HepG2 (cell line): ENCODE measurements around the gene GFER. TPM values are rescaled to one million over a fixed set of nuclear protein-coding genes. Genes with fewer than 3 reads are reported as not detected.

ENCODE experiments used
- CREB1 ChIP-seq, 2 experiments: fragments of 450-650 bp in 1 of 2; IDR thresholded peaks; 2 replicates each; pipeline ENCODE4 v1.6.1; 2016 to 2017; ENCODE audit warnings: control low read depth in 1 of 2, mild to moderate bottlenecking in 1 of 2, missing compliant biosample characterization in 1 of 2, missing genetic modification characterization in 1 of 2
- E2F2 ChIP-seq: sonication (generic); formaldehyde crosslinking; IDR thresholded peaks from 2 replicates; pipeline ENCODE4 v1.4.0; 2020; ENCODE audit warnings: missing genetic modification reagents, borderline replicate concordance
- HNF4A ChIP-seq: sonication (generic); formaldehyde crosslinking; IDR thresholded peaks from 2 replicates; pipeline ENCODE4 v1.4.0; 2020; ENCODE audit warnings: missing genetic modification reagents
- IRF2 ChIP-seq: IDR thresholded peaks from 2 replicates; pipeline ENCODE4 v1.6.1; 2018; ENCODE audit warnings: missing genetic modification reagents, missing compliant biosample characterization
- NFE2 ChIP-seq: sonication (generic); formaldehyde crosslinking; IDR thresholded peaks from 2 replicates; pipeline ENCODE4 v1.4.0; 2020; ENCODE audit warnings: missing genetic modification reagents
- PAXIP1 ChIP-seq: sonication (generic); formaldehyde crosslinking; conservative IDR thresholded peaks from 2 replicates; pipeline ENCODE4 v1.4.0; 2020; ENCODE audit warnings: mild to moderate bottlenecking, missing genetic modification reagents, moderate library complexity
- RAD21 ChIP-seq: fragments of 450-650 bp; formaldehyde crosslinking; IDR thresholded peaks from 2 replicates; pipeline ENCODE4 v1.5.0; 2020; ENCODE audit warnings: mild to moderate bottlenecking
- RORA ChIP-seq: sonication (generic); formaldehyde crosslinking; IDR thresholded peaks from 2 replicates; pipeline ENCODE4 v1.5.0; 2020; ENCODE audit warnings: mild to moderate bottlenecking, missing genetic modification reagents, moderate library complexity
- THRA ChIP-seq: sonication (generic); formaldehyde crosslinking; IDR thresholded peaks from 2 replicates; pipeline ENCODE4 v1.4.0; 2020; ENCODE audit warnings: missing genetic modification reagents, borderline replicate concordance
- TIGD3 ChIP-seq: sonication (generic); formaldehyde crosslinking; IDR thresholded peaks from 2 replicates; pipeline ENCODE4 v1.5.1; 2020; ENCODE audit warnings: mild to moderate bottlenecking, missing genetic modification reagents, borderline replicate concordance
- TOE1 ChIP-seq: sonication (generic); formaldehyde crosslinking; IDR thresholded peaks from 2 replicates; pipeline ENCODE4 v1.4.0; 2020; ENCODE audit warnings: mild to moderate bottlenecking, missing genetic modification reagents
- TP53 ChIP-seq: sonication (generic); formaldehyde crosslinking; conservative IDR thresholded peaks from 2 replicates; pipeline ENCODE4 v1.4.0; 2020; ENCODE audit warnings: missing genetic modification reagents
- ZBTB38 ChIP-seq: sonication (generic); formaldehyde crosslinking; IDR thresholded peaks from 2 replicates; pipeline ENCODE4 v1.5.1; 2020; ENCODE audit warnings: mild to moderate bottlenecking, missing genetic modification reagents
- ZHX1 ChIP-seq: sonication (generic); formaldehyde crosslinking; IDR thresholded peaks from 2 replicates; pipeline ENCODE4 v1.8.1; 2022; ENCODE audit warnings: low read depth, mild to moderate bottlenecking, missing genetic modification reagents
- ZNF326 ChIP-seq: sonication (generic); formaldehyde crosslinking; IDR thresholded peaks from 2 replicates; pipeline ENCODE4 v1.4.0; 2020; ENCODE audit warnings: missing genetic modification reagents, borderline replicate concordance
- ZNF337 ChIP-seq: sonication (generic); formaldehyde crosslinking; IDR thresholded peaks from 2 replicates; pipeline ENCODE4 v1.5.1; 2020; ENCODE audit warnings: missing genetic modification reagents, low read depth, mild to moderate bottlenecking, borderline replicate concordance
- ZNF549 ChIP-seq: sonication (generic); formaldehyde crosslinking; IDR thresholded peaks from 2 replicates; pipeline ENCODE4 v1.5.0; 2020; ENCODE audit warnings: missing genetic modification reagents
- polyA plus RNA-seq, 8 experiments: library from polyadenylated mRNA; depleted of rRNA in 3 of 8; stranded (reverse) in 7 of 8; unstranded in 1 of 8; fragments of >200 nt; fragmentation: Illumina TruSeq in 4 of 8; extraction: Trizol in 4 of 8; gene quantifications; 2 replicates each; pipeline versions ENCODE4 v1.2.1 to v1.2.3, GENCODE V29; 2011 to 2016; ENCODE audit warnings: low read depth in 4 of 8, missing spikeins in 1 of 8, mixed read lengths in 1 of 8; ENCODE audit not compliant: insufficient read depth in 1 of 8
- total RNA-seq, 5 experiments: library from RNA; depleted of rRNA; stranded (reverse); fragments of >200 nt; fragmentation: Illumina TruSeq; extraction: Trizol; gene quantifications; 2 replicates each; pipeline ENCODE4 v1.2.3, GENCODE V29; 2016; ENCODE audit warnings: low read depth in 1 of 5

Gene GFER
- total and polyA plus RNA-seq, 2 of the 13 experiments (the other 11 are each of a cell fraction or from before 2014, with no cell fraction given) = 28.6 to 71.7 TPM

- TF ChIP-seq E2F2 (peak; percentile 33; the same call in 1 of the 2 replicates), TP53 (CRISPR knock-in tag) (0 out of 2 replicates have a peak, but pooled peaks have one; percentile 15), TIGD3 (CRISPR knock-in tag) (0 out of 2 replicates have a peak, but pooled peaks have one; percentile 31), TOE1 (CRISPR knock-in tag) (peak; percentile 45; the same call in 1 of the 2 replicates), ZNF549 (CRISPR knock-in tag) (no peak), RORA (CRISPR knock-in tag) (no peak), PAXIP1 (peak; percentile 57), CREB1 (IDR thresholded peaks at IDR 0.05) (0 out of 2 replicates have a peak, but pooled peaks have one; percentile 1), CREB1 (CRISPR knock-in tag; IDR thresholded peaks at IDR 0.05) (no peak), THRA (CRISPR knock-in tag) (0 out of 2 replicates have a peak, but pooled peaks have one; percentile 27), ZBTB38 (CRISPR knock-in tag) (peak; percentile 85), RAD21 (CRISPR knock-in tag) (peak; percentile 80), ZNF326 (no peak), HNF4A (CRISPR knock-in tag) (peak; percentile 39; the same call in 1 of the 2 replicates), IRF2 (CRISPR knock-in tag) (peak; percentile 78; the same call in 1 of the 2 replicates), NFE2 (no peak), ZNF337 (CRISPR knock-in tag) (0 out of 2 replicates have a peak, but pooled peaks have one; percentile 44), ZHX1 (CRISPR knock-in tag) (0 out of 2 replicates have a peak, but pooled peaks have one; percentile 29)
Observed at GRCh38 chr16:1959269-1960039, 24.5 kb upstream of the GFER start, which contains the start of gene NDUFB10 (continued).
